ENCODE data around the gene CFAP299. TPM values are rescaled to one million over a fixed set of nuclear protein-coding genes. Genes with fewer than 3 reads are reported as not detected.

CFAP299 gene
- total RNA-seq, 1 donor from 2014 or later = not detected

DNA sequence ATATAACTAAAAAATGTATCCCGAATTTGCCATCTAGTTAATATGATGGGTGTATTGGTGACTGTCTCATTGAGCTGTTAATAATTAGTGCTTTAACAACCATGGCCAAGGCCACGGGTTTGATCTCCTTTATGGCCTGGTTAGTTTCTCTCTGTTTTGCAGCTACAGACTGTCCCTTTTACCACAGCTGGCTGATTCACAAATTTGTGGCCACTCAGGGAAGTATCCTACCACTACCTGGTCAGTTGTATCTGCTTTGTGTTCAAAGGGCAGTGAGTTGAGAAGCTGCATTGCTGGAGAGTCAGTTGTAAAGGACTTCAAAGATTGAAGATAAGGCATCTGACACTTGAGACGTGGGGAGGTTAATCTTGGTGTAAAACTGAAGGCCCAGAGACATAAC is 475.9 kb downstream of the CFAP299 start:
- DNase-seq (ENCODE audit: low read depth in 2 of 2) = no peak

DNA sequence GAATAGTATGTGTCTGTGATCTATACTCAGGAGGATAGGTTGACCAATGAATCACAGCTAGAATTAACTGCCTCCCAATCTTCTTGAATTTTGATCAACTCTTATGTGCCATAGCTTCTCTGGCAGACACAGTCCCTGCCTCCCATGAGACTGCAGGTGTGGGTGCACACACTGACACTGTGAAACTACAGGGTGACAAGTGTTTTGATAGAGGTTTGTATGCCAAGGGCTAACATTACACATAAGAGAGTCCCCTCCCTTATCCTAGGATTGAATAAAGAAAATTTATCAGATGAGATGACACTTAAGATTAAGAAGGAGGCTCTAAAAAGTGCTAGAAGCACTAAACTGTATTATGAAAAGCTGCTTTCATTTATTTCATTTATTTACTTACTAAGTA is 476.6 kb downstream of the CFAP299 start:
- no peak for DNase-seq (ENCODE audit: low read depth in 2 of 2)

DNA sequence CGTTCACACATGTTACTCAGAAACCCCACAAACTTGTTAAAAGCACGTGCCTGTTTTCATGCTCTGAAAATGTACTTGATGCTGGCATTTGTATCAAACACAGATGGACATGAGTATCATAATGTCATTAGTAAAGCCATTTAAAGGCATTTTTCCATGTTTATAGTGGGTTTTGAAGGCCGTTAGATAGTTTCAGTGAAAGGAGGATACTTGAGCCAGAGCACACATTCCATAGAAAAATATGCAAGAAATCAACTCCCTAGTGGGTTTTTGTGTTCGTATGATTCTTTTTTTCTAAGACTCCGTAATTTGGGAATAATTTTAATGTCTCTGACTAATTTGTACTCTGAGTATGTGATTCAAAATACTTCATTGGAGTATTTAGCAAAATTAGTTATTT is 478.7 kb downstream of the CFAP299 start:
- no peak for DNase-seq (ENCODE audit: low read depth in 2 of 2)

DNA sequence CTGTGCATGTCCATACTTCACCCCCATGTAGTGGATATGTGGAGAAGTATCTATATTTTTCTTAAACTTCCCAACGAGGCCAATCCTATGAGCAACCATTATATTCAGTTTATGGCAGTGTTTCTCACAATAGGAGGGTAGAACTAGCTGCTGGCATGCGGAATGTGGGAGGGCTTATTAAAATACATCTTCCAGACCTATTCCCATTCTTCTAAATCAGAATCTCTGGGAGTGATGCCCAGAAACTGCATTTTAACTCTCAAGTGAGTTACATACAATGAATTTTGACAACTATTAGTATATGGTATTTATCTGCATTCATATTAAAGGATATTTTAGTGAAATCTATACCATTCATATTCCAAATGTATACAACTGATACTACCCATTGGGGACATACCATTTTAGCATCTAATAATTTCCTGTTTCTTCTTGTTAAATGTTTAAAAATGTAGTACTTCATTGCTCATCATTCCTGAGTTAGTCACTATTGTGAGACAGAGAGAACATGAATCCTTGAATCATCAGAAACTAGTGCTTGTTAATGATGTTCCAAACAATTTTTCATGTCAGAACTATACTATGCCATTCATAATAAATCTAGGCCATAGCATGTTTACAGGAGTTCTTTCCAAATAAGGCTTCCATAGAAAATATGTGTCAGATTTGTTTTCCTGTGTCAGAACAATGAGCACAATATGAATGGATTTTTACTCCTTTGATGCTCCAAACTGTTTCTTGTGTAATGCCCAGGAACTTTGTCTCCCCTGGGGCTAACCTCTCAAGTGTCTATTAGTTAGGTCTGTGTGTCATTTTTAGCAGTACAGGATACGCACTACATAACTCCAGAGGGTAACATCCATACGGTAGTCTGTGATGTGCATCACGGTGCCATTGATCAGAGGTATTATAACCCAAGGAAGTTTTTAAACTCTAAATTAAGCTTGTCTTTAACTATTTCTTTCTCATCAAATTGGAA is 496.1 kb downstream of the CFAP299 start:
- no peak for DNase-seq (ENCODE audit: low read depth in 2 of 2)

DNA sequence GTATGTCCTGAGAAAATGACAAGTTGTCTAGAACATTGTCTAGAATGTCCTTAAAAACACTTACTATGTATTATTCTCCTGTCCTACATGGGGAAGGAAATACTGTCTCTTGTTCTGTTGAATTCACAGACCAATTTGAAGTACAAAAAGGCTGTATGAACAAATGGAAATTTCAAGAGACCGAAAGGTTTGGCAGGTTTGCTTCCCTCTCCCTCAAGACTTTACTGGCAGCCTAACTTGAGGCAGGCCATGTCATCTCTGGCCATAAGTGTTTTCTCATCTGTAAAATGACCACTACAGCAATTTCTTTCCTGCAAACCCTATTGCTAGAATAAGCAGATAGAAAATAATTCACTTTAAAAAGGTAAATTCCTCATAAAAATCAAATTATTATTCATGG is 503.8 kb downstream of the CFAP299 start:
- no peak for DNase-seq (ENCODE audit: low read depth in 2 of 2)

DNA sequence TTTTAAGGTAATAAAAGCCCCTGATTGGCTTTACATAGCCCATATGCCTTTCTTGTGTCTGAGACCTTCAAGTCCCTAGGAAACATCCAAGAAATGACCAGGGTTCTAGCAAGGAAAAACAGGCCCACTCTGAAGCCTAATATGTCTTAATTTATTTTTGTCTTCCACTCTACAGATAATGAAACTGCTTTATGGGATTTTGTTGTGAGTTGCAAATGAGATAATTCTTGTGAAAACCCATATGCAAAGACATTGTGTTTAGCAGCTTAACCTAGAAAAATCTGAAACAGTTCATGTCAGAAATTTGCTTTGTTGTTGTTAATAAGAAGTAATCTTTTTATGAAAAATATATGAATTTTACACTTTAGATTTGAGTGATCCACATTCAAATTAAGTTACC is 504.3 kb downstream of the CFAP299 start:
- DNase-seq (ENCODE audit: low read depth in 2 of 2) = no peak

DNA sequence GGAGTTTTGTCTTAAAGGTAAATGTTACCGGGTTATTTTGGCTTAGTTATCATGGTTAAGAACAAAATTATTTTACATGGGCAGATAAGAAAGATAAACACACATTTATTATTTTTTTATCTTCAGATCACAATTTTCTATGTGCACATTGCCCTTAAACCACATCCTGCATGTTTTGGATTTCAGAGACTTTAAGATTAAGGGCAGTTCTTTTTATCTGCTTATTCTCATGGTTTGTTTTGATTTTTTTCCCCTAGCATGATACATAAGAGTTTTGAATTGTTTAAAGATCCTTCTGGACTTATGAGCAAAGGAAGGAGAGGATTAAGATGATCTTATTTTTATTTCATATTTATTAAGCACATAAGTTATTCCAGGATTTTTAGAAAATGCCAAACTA is 504.9 kb downstream of the CFAP299 start:
- DNase-seq (ENCODE audit: low read depth in 2 of 2) = no peak

DNA sequence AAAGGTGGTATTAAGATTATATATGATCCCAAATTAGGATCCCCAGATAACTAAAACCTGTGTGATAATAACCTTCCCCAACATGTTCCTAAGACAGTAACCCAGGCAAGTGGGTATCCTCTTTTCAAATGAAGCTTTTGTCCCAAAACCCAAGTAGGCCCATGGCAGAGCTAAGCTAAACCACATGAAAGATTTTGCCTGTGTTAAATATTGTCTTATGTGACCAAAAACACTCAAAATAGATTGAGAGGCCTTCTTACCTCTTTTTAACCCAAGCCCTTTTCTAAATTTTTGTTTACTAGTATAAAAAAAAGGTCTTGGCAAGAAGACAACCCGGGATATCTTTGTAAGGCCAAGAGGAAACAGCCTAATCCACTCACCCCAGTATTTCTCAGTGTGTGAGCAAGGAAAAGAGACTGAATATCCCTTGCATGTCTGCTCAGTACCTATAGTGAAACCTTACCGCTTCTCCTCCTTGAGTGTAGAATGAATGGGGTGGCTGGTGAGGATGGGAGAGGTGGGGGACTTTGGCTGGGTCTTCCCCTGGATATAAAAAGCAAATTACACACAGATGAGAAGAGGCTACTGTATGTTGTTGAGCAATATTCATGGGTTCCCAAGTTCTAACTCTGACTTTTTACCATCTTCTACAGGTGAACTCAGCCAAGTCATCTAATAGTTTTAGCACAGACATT is 506.2 kb downstream of the CFAP299 start:
- DNase-seq (ENCODE audit: low read depth in 2 of 2) = no peak

DNA sequence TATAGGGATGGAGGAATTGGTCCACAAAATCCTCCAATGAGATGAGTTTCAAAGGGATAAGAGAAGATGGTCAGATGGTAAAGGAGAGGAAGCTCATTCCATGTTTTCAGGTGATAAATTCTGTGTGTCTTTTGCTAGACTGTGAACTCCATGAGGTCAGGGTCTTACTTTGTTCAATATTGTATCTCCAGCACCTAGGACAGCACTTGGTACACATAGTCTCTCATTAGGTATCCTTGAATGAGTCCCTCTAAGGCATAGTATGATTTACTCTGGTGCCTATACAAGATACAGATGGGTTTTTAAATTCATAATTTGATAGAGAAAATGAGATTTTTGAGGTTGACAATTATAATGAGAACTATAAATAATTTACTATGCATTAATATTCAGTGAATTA is 510.7 kb downstream of the CFAP299 start:
- DNase-seq (ENCODE audit: low read depth in 2 of 2) = no peak

DNA sequence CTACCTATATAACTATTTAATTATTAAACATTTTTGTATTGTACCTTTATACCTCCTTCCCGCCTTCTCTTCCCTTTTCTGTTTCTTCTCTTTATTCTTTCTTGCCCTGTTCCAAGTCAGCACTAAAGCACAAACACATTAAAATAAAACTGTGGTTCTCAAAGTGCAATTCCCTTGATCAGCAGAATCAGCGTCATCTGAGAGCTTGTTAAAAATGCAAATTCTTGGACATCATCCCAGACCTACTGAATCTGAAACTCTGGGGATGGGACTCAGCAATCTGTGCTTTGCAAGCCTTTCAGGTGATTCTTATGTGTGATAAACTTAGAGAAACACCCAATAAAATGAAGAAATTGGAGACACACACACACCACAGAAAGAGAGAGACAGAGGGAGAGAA is 516.5 kb downstream of the CFAP299 start:
- no peak for DNase-seq (ENCODE audit: low read depth in 2 of 2)

DNA sequence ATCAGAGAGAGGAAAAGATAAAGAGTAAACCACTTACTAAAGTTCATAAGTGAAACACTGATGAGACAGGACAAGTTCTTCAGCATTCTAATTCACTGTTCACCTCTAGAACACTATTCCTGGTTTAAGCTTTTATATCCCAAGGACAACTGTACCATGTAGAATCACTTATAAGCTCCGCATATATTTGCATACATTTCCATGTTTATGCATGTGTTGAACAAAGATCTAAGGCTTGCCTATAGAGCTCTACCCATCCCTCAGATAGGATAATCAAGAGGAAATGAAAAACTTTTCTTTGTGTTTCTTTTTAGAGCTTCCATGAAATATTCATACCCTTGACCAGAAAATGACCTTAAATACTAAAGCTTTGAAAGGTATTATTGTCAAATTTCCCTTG is 538.0 kb downstream of the CFAP299 start:
- DNase-seq (ENCODE audit: low read depth in 2 of 2) = no peak

DNA sequence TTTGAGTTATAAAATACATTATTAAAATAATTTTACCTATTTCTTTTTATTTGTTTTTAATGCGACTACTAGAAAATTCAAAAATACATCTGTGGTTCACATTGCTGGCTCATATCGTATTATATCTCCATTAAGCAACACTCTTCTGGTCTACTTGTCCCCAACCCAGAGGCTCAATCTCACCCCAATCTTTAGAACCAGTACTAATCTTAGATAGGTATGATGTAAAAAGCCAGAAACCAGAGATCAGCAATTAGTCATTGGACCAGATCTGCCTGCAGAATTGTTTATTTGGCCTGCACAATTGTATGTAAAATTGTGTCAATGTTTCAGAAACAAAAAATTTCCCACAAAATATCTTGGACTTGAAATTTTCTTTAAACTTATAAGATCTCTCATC is 539.4 kb downstream of the CFAP299 start:
- DNase-seq (ENCODE audit: low read depth in 2 of 2) = no peak

DNA sequence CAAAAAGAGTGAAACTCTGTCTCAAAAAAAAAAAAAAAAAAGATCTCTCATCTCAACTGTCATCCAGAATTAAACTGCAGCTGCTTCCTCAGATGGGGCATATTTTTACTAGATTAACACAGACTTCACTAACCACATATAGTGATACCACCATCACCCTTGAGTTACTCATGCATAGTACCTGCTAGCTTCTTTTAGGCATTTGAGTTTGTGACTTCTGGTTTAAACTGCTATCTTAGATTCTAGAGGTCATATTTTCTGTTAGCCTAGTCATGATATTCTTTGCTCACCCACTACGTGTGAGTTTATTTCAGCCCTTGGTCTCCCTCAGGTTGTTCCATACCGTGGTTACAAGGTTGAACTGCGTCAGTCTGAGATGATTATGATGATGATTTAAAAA is 540.1 kb downstream of the CFAP299 start:
- DNase-seq (ENCODE audit: low read depth in 2 of 2) = no peak

DNA sequence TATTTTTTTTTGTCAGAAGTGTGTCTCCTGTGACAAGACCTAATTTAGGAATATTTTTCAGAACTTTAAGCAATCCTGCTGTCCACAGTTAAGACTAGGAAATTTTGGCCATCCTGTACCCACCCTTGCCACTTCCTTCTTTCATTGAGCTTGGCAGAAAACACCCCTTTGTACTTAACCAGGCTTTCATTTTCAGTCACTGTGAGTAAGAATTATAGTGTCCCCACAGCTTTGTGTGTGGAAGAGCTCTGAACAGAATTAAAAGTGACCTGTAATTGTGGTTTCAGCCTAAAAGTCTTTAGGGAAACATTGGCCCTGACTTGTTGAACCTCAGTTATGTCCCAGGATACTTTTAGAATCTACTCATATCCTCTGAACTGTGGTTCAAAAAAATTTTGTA is 541.3 kb downstream of the CFAP299 start:
- DNase-seq (ENCODE audit: low read depth in 2 of 2) = no peak

DNA sequence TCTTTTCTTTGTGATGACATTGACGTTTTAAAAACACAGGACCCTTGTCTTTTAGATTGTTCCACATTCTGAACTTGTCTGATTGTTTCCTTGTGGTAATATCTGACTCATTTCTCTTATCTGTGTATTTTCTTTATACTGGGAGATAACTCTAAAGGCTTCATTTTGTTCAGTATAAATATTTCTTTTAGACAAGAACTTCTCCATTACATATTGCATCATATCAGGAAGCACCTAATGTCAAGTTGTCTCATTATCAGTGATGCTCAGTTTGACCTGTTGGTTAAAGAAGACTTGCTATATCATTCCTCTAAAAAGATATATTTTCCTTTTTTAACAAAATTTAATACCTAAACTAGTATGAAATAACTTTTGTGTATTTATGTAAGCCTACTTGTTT is 542.7 kb downstream of the CFAP299 start:
- DNase-seq (ENCODE audit: low read depth in 2 of 2) = no peak

DNA sequence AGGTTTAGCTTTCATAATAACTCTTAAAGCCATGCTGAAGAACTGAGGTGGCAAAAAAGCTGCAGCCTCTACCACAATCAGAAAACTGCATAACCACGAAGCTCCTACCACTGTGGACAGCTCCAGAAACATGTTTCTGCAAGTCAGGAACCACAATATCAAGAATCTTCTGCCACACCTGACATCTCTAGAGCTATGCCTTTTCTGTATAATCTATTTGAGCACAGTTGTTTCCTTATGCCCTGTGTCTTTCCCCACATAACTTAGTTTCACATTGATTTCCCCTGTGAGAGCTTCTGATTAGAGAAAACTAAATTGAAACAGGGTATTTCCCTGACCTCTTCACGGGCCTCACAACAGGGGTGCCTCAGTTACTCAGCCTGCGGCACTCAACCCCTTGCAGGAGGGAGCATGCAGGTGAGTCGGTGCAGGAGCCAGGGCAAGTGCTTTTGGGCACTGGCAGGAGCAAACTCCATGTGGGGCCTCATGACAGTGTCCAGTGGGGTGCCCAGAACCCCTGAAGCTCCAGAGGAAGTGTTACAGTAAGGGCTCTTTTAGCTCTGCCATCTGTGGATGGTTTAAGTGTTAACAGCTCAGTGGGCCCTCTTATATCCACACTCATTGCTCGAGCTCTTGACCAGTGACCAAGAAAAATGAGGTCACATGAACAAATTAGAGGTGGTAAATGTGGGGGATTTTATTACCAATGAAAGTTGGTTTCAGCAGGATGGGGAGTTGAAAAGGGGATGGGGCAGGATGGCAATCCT is 562.2 kb downstream of the CFAP299 start:
- no peak for DNase-seq (ENCODE audit: low read depth in 2 of 2)

DNA sequence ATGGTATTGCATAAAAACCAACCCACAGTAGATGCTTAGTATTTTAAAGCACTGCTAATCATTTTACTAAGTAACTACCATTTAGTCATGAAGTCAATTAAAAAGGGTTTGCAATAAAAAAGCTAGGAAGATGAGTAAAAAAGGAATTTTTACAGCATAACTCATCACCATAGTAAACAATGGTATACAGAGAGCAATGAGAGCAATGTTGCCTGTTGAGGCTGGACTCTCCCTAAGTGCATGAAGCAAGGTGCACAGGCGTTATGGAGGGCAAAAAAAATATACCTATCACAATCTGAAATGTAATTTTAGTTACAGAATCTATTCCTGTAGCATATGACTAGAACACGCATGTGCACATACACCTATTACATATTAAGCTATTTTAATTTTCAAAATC is 565.4 kb downstream of the CFAP299 start:
- no peak for DNase-seq (ENCODE audit: low read depth in 2 of 2)

DNA sequence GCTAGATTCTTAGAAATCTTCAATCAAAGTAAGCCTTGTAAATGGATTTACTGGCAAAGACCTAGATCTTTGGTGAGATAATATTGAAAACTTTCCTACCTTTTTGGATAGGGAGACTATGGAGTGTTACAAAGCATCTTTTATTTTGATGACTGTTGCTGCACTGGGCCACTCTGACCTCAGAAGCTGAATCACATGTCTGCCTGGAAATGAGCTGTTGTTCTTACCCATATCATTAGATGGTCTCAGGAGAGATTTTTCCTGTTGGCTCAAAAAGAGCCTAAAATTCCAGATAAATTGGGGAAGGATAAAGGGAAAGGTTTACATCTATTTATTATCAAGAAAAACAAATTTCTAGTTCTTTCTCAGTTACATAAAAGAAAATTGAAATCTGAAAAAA is 567.5 kb downstream of the CFAP299 start:
- DNase-seq (ENCODE audit: low read depth in 2 of 2) = no peak

DNA sequence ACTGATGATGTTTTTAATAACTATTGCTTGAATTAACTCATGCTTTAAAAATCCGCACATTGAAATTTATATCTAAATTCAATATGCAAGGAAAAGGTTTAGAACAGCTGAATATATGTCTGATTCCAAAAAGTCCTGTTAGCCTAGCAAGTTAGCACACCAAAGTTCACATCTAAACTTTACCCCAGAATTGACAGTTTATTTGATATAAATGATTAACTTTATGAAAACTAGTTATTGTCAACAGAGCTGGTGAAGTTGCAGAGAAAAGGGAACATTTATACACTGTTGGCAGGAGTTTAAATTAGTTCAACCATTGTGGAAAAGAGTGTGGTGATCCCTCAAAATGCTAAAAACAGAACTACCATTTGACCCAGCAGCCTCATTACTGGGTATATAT is 574.4 kb downstream of the CFAP299 start:
- no peak for DNase-seq (ENCODE audit: low read depth in 2 of 2)

DNA sequence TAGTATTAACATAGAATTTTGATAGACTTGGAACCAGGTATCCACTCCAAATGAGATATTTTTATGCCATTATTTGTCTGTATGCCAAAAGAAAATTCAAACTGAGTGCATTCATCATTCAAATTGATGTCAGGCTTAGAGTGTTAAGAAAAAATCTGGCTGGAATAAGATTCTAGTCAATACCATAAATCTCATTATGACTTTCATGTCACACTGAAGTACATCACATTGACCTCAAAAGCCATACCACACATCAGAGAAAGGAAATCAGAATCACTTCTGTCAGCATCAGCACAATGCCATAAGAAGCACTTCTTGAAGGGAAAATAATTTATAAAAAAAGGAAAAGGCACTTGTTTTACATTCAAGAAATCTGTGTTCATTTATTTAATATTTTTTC is 575.9 kb downstream of the CFAP299 start:
- no peak for DNase-seq (ENCODE audit: low read depth in 2 of 2)

DNA sequence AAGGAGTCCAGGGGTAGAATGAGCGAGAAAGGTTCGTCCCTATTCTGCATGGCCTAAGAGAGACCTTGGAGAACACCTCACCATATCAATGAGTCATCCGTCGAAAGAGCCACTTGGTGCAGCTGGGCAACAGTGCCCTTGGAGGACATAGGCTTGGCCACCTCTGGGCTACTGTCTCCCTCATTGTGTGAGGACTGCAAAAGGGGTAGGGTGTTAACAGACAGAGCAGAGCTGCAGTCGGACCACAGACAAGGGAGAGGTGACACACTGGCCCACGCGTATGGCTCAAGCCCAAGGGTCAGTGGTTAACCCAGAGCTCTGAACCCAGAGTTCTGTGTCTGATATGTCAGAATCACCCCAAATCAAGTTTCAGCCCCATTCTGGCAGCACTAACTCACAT is 576.8 kb downstream of the CFAP299 start:
- DNase-seq (ENCODE audit: low read depth in 2 of 2) = no peak

DNA sequence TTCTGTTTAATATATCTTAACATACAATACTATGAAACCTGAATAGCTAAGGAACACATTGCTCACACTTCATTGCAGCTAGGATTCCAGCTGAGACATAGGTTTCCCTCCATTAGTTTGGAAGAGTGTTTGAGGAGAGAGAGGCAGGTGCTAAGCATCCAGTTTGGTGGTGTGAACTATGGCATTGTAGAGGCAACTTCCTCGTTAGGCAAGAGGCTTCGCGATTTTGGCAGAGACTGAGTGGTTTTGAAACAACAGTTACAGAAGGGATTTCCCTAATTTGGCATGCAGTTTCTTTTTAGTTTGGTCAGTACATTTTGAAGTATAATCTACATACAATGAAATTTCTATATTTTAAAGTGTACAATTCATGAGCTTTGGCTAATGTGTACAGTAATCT is 577.9 kb downstream of the CFAP299 start:
- DNase-seq (ENCODE audit: low read depth in 2 of 2) = no peak

All from dermis microvascular lymphatic vessel endothelial cell (primary cell).